Neural crest cell (in vitro differentiated cells): Measurements from ENCODE around the gene SHISA5. TPM values are rescaled to one million over a fixed set of nuclear protein-coding genes. Genes with fewer than 3 reads are reported as not detected.
A peak's percentile ranks its signal among the peaks of the same experiment; 100 is the strongest.

Experiments
- DNase-seq: peaks from one replicate; pipeline ENCODE4 v3.0.0; 2021; ENCODE audit warnings: low read depth, mixed read lengths, low spot score
- H3K27ac Mint-ChIP-seq: one replicate; pipeline ENCODE4 v1.8.0; 2021; ENCODE audit warnings: mild to moderate bottlenecking, mixed read lengths; ENCODE audit not compliant: unreplicated experiment
- H3K27me3 Mint-ChIP-seq: 2 replicates; pipeline ENCODE4 v1.8.0; 2021; ENCODE audit warnings: low read depth, mild to moderate bottlenecking, mixed read lengths
- H3K36me3 Mint-ChIP-seq: 2 replicates; pipeline ENCODE4 v1.8.0; 2021; ENCODE audit warnings: low read depth, mild to moderate bottlenecking, mixed read lengths
- H3K4me1 Mint-ChIP-seq: 2 replicates; pipeline ENCODE4 v1.8.0; 2021; ENCODE audit warnings: mixed read lengths
- H3K4me3 Mint-ChIP-seq: one replicate; pipeline ENCODE4 v1.8.0; 2021; ENCODE audit warnings: mild to moderate bottlenecking, mixed read lengths
- H3K9me3 Mint-ChIP-seq: 2 replicates; pipeline ENCODE4 v1.8.0; 2021; ENCODE audit warnings: mixed read lengths
- CTCF ChIP-seq: fragments of 200-600 bp; sonication (generic); conservative IDR thresholded peaks from 2 replicates; pipeline ENCODE4 v1.5.0; 2021; ENCODE audit warnings: antibody characterized with exemption, mild to moderate bottlenecking
- total RNA-seq: library from RNA; stranded (reverse); gene quantifications from 2 replicates; pipeline ENCODE4 v1.2.1, GENCODE V29; 2021

The SHISA5 gene
- total RNA-seq, 1 donor from 2014 or later = 117 TPM

- Mint-ChIP-seq H3K4me3 (peak overlapping the region; percentile 87), H3K27me3 (no peaks in the 10 kb centered on the region), H3K9me3 (no peaks in the 10 kb centered on the region), H3K27ac (no peak overlapping the region), H3K4me1 (peaks cover 49% of the 10 kb centered on the region), H3K36me3 (peaks cover 4% of the 10 kb centered on the region)
- no peak for TF ChIP-seq CTCF
- DNase-seq = no peak
Measured at GRCh38 chr3:48430708-48431101, 73.3 kb downstream of the SHISA5 start.

GRCh38 chr3:48429960-48430707 is 73.8 kb downstream of the SHISA5 start, which contains the start of gene PLXNB1:
Gene PLXNB1 (minus strand): TSS chr3:48430086. CDS start chr3:48424611, 5,475 bp downstream.
- Mint-ChIP-seq H3K27ac (peak within 1 kb of the TSS; percentile 96), H3K36me3 (peaks cover 4% of the 10 kb centered on the region), H3K27me3 (no peaks in the 10 kb centered on the region), H3K4me1 (peaks cover 52% of the 10 kb centered on the region), H3K9me3 (no peaks in the 10 kb centered on the region), H3K4me3 (peak within 1 kb of the TSS; percentile 87)
- no peak for TF ChIP-seq CTCF
- no peak for DNase-seq

GRCh38 chr3:48429317-48429959 is 74.5 kb downstream of the SHISA5 start:
- H3K4me1 Mint-ChIP-seq = peaks cover 59% of the 10 kb centered on the region
- H3K36me3 Mint-ChIP-seq = peaks cover 6% of the 10 kb centered on the region
- peak overlapping the region; percentile 87 for H3K4me3 Mint-ChIP-seq
- no peaks in the 10 kb centered on the region for H3K27me3 Mint-ChIP-seq
- H3K9me3 Mint-ChIP-seq = no peaks in the 10 kb centered on the region
- DNase-seq = peak; percentile 59
- no peak for TF ChIP-seq CTCF
- H3K27ac Mint-ChIP-seq = peak overlapping the region; percentile 96

- H3K4me1 Mint-ChIP-seq = peaks cover 54% of the 10 kb centered on the region
- no peak for TF ChIP-seq CTCF
Measured at GRCh38 chr3:48428572-48429316, 75.2 kb downstream of the SHISA5 start.

GRCh38 chr3:48428088-48428571 is 75.8 kb downstream of the SHISA5 start:
- H3K27me3 Mint-ChIP-seq = no peaks in the 10 kb centered on the region
- H3K4me3 Mint-ChIP-seq = peak overlapping the region; percentile 83
- no peak for DNase-seq
- TF ChIP-seq CTCF = no peak
- H3K36me3 Mint-ChIP-seq = peaks cover 6% of the 10 kb centered on the region
- H3K27ac Mint-ChIP-seq = peak overlapping the region; percentile 97
- no peaks in the 10 kb centered on the region for H3K9me3 Mint-ChIP-seq
- peaks cover 54% of the 10 kb centered on the region for H3K4me1 Mint-ChIP-seq

More at GRCh38 chr3:48428572-48429316, 75.2 kb downstream of the SHISA5 start:
- Mint-ChIP-seq H3K4me3 (peak overlapping the region; percentile 83), H3K27ac (peak overlapping the region; percentile 97), H3K27me3 (no peaks in the 10 kb centered on the region), H3K36me3 (peaks cover 6% of the 10 kb centered on the region), H3K9me3 (no peaks in the 10 kb centered on the region)
- peak; percentile 53 for DNase-seq
